K562 (cell line): ENCODE data around the gene NOL4L. TPM values are rescaled to one million over a fixed set of nuclear protein-coding genes. Genes with fewer than 3 reads are reported as not detected.

Experiments
- ATAC-seq: fragments of 200-7000 bp; cut with Tn5 transposase; 3 replicates; pipeline ENCODE4 v1.9.1; 2020; ENCODE audit warnings: moderate library complexity
- BruUV-seq: library from RNA; stranded (reverse); fragments of 400-500 nt; replicated peaks from 2 replicates; lab custom pipeline; 2021; lab: Mats Ljungman, UMichigan
- CTCF ChIA-PET: fragments of 300-600 bp; formaldehyde crosslinking; extraction: SDS; loops from one replicate; lab custom pipeline; 2021; ENCODE audit warnings: low intra/inter-chr PET ratio; lab: Yijun Ruan, JAX
- POLR2A ChIA-PET: fragments of 300-600, 350-650 bp; sonication (Branson Sonifier 250); formaldehyde crosslinking; extraction: SDS; loops from one replicate; lab custom pipeline; 2021; ENCODE audit warnings: antibody characterized with exemption, inconsistent platforms; lab: Yijun Ruan, JAX
- DNase-seq, 4 experiments: peaks; one replicate each; pipeline versions ENCODE4 v3.0.0 to v3.0.0-alpha.2; 2011 to 2018; ENCODE audit warnings: low spot score in 3 of 4, mixed read lengths in 3 of 4; ENCODE audit errors: extremely low read depth in 1 of 4
- FAIRE-seq: peaks from 2 replicates; lab custom pipeline; 2011; peaks lifted over from hg19 to GRCh38; lab: Jason Lieb, UNC
- H2AFZ ChIP-seq: 2 replicates; pipeline ENCODE4 v1.6.0; 2011; ENCODE audit warnings: low read depth, low read length, control low read depth, inconsistent platforms
- H3K27ac ChIP-seq: fragments of 200-600 bp; 3 replicates; pipeline ENCODE4 v1.8.0; 2011; ENCODE audit warnings: low read depth, mild to moderate bottlenecking, control low read depth, inconsistent platforms, low read length, moderate library complexity, mixed read lengths; ENCODE audit errors: extremely low read depth
- H3K27me3 ChIP-seq, 2 experiments: fragments of 300-600 bp in 1 of 2; 2 replicates in 1 of 2; 3 replicates in 1 of 2; pipeline versions ENCODE4 v1.6.0 to v1.8.0; 2011; ENCODE audit warnings: inconsistent platforms in 2 of 2, low read length in 2 of 2, mild to moderate bottlenecking in 1 of 2, mixed read lengths in 1 of 2, moderate library complexity in 1 of 2; ENCODE audit not compliant: control insufficient read depth in 2 of 2, insufficient read depth in 2 of 2
- H3K36me3 ChIP-seq: fragments of 300-600 bp; 3 replicates; pipeline ENCODE4 v1.8.0; 2011; ENCODE audit warnings: mild to moderate bottlenecking, low read length, inconsistent platforms; ENCODE audit not compliant: control insufficient read depth, insufficient read depth
- H3K4me1 ChIP-seq, 2 experiments: fragments of 200-600 bp in 1 of 2; replicated peaks in 1 of 2; 2 replicates in 1 of 2; 3 replicates in 1 of 2; pipeline versions ENCODE4 v1.5.1 to v1.8.0; 2011; ENCODE audit warnings: inconsistent platforms in 2 of 2, low read length in 2 of 2, mild to moderate bottlenecking in 1 of 2, mixed read lengths in 1 of 2, moderate library complexity in 1 of 2; ENCODE audit not compliant: control insufficient read depth in 2 of 2, insufficient read depth in 2 of 2
- H3K4me2 ChIP-seq: 2 replicates; pipeline ENCODE4 v1.6.1; 2011; ENCODE audit warnings: low read length, control low read depth, inconsistent platforms, mixed read lengths; ENCODE audit not compliant: insufficient read depth
- H3K4me3 ChIP-seq: fragments of 200-600 bp; sonication (generic), shearing (Covaris generic); 2 replicates; pipeline ENCODE4 v1.5.1; 2016; ENCODE audit warnings: control low read depth, inconsistent platforms
- H3K79me2 ChIP-seq: fragments of 200-600 bp; 3 replicates; pipeline ENCODE4 v1.8.0; 2011; ENCODE audit warnings: low read length, inconsistent platforms; ENCODE audit not compliant: control insufficient read depth, insufficient read depth
- H3K9ac ChIP-seq, 2 experiments: 2 replicates each; pipeline versions ENCODE4 v1.6.0 to v1.6.1; 2011; ENCODE audit warnings: low read depth in 2 of 2, low read length in 2 of 2, control low read depth in 1 of 2, inconsistent platforms in 1 of 2, mild to moderate bottlenecking in 1 of 2, mixed read lengths in 1 of 2; ENCODE audit not compliant: insufficient read depth in 1 of 2
- H3K9me1 ChIP-seq: one replicate; pipeline ENCODE4 v1.6.0; 2011; ENCODE audit warnings: inconsistent platforms, mild to moderate bottlenecking, low read length, moderate library complexity; ENCODE audit not compliant: control insufficient read depth, insufficient read depth
- H3K9me3 ChIP-seq: replicated peaks from 2 replicates; pipeline ENCODE4 v1.5.1; 2011; ENCODE audit warnings: low read depth, low read length, inconsistent platforms; ENCODE audit not compliant: control insufficient read depth, insufficient read depth
- H4K20me1 ChIP-seq: replicated peaks from 2 replicates; pipeline ENCODE4 v1.6.1; 2011; ENCODE audit warnings: low read length, inconsistent platforms, mixed read lengths; ENCODE audit not compliant: control insufficient read depth, insufficient read depth
- BCOR ChIP-seq: fragments of 450-650 bp; IDR thresholded peaks from 2 replicates; pipeline ENCODE4 v1.6.1; 2016
- DMBX1 ChIP-seq: fragments of 250-450 bp; sonication (Bioruptor Pico); IDR thresholded peaks from 2 replicates; pipeline ENCODE4 v1.8.0; 2022; ENCODE audit warnings: inconsistent platforms, mild to moderate bottlenecking, moderate library complexity, borderline replicate concordance
- ESRRB ChIP-seq: fragments of 250-450 bp; sonication (Bioruptor Pico); IDR thresholded peaks from 2 replicates; pipeline ENCODE4 v1.5.0; 2020; ENCODE audit warnings: mild to moderate bottlenecking, moderate library complexity, borderline replicate concordance
- KAT8 ChIP-seq: fragments of 450-650 bp; IDR thresholded peaks from 2 replicates; pipeline ENCODE4 v1.6.1; 2016; ENCODE audit warnings: low read depth, mild to moderate bottlenecking
- POLR2G ChIP-seq: fragments of 200-400 bp; formaldehyde crosslinking; IDR thresholded peaks from 2 replicates; pipeline ENCODE4 v1.6.1; 2017; ENCODE audit warnings: low read depth, mild to moderate bottlenecking, antibody characterized with exemption, low read length, moderate library complexity
- RAD51 ChIP-seq: fragments of 450-650 bp; IDR thresholded peaks from 2 replicates; pipeline ENCODE4 v1.7.1; 2016; ENCODE audit warnings: low read depth, mild to moderate bottlenecking, borderline replicate concordance
- STAT5A ChIP-seq: IDR thresholded peaks from 2 replicates; pipeline ENCODE4 v1.6.1; 2012; ENCODE audit warnings: low read length, inconsistent platforms, borderline replicate concordance
- THRAP3 ChIP-seq: fragments of 450-650 bp; IDR thresholded peaks from 2 replicates; pipeline ENCODE4 v1.6.1; 2016; ENCODE audit warnings: mild to moderate bottlenecking, inconsistent platforms, borderline replicate concordance
- ZBTB8A ChIP-seq: fragments of 450-650 bp; IDR thresholded peaks from 2 replicates; pipeline ENCODE4 v1.6.1; 2018; ENCODE audit warnings: mild to moderate bottlenecking, moderate library complexity; ENCODE audit not compliant: partially characterized antibody
- ZNF175 ChIP-seq: fragments of 200-800 bp; sonication (Bioruptor generic); IDR thresholded peaks from 2 replicates; pipeline ENCODE4 v1.6.1; 2016; ENCODE audit warnings: low read depth, mild to moderate bottlenecking, missing genetic modification characterization, missing compliant biosample characterization
- ZNF507 ChIP-seq: conservative IDR thresholded peaks from 2 replicates; pipeline ENCODE4 v1.6.1; 2017; ENCODE audit warnings: missing genetic modification characterization, missing compliant biosample characterization
- ZNF668 ChIP-seq: fragments of 250-450 bp; sonication (Bioruptor Pico); IDR thresholded peaks from 2 replicates; pipeline ENCODE4 v1.8.0; 2022; ENCODE audit warnings: mild to moderate bottlenecking, inconsistent platforms
- ZZZ3 ChIP-seq: fragments of 450-650 bp; IDR thresholded peaks from 2 replicates; pipeline ENCODE4 v1.6.1; 2016; ENCODE audit warnings: antibody characterized with exemption, mild to moderate bottlenecking, moderate library complexity
- WGBS: fragments of 100-300 bp; shearing (Covaris generic); methylation state at CpG from one replicate; pipeline ENCODE4 v1.1.6; 2016; ENCODE audit warnings: low coverage, mixed read lengths; ENCODE audit not compliant: insufficient coverage; ENCODE audit errors: missing lambda C conversion rate; 5-methylcytosine and 5-hydroxymethylcytosine counted together
- in situ Hi-C: fragments of 300-500 bp; cut with MboI; formaldehyde crosslinking; loops from 4 replicates; pipeline ENCODE4 v1.15.0; 2018; ENCODE audit warnings: inconsistent platforms, mixed read lengths
- intact Hi-C: fragments of 100-400 bp; cut with micrococcal nuclease; formaldehyde crosslinking; loops from 2 replicates; pipeline ENCODE4 v1.14.2; 2022
- polyA plus RNA-seq, 8 experiments: library from polyadenylated mRNA; depleted of rRNA in 4 of 8; stranded (reverse) in 5 of 8; unstranded in 3 of 8; fragments of >200 nt; fragmentation: Nextera tagmentation in 2 of 8; fragmentation: Illumina TruSeq in 1 of 8; extraction: Ambion mirVana in 2 of 8; extraction: Trizol in 1 of 8; gene quantifications; 2 replicates each; pipeline versions ENCODE4 v1.2.1 to v1.2.3, GENCODE V29; 2011 to 2014; ENCODE audit warnings: inconsistent platforms in 1 of 8, missing spikeins in 1 of 8
- total RNA-seq, 7 experiments: library from RNA; depleted of rRNA in 6 of 7; stranded (reverse); fragments of >200 nt in 6 of 7; fragmentation: Illumina TruSeq in 2 of 7; extraction: Trizol in 2 of 7; gene quantifications; 2 replicates each; pipeline versions ENCODE4 v1.2.1 to v1.2.3, GENCODE V29; 2011 to 2021; ENCODE audit warnings: low replicate concordance in 1 of 7
- TF ChIP-seq, protein P1 (sequence below): sonication (generic); formaldehyde crosslinking; IDR thresholded peaks from 2 replicates; pipeline ENCODE4 v1.8.1; 2023; ENCODE audit warnings: mild to moderate bottlenecking, missing genetic modification reagents, moderate library complexity
- TF ChIP-seq, protein P2 (sequence below): fragments of 250-450 bp; sonication (Bioruptor Pico); IDR thresholded peaks from 2 replicates; pipeline ENCODE4 v1.4.0; 2020; ENCODE audit warnings: mild to moderate bottlenecking, moderate library complexity
- TF ChIP-seq, protein P3 (sequence below): IDR thresholded peaks from 2 replicates; pipeline ENCODE4 v1.6.1; 2016; ENCODE audit warnings: missing genetic modification characterization, missing compliant biosample characterization

The NOL4L gene
- total and polyA plus RNA-seq, 9 of the 15 experiments (the other 6 are each of a cell fraction or from before 2014, with no cell fraction given) = 5.1 to 36.2 (median 13.6) TPM

DNA sequence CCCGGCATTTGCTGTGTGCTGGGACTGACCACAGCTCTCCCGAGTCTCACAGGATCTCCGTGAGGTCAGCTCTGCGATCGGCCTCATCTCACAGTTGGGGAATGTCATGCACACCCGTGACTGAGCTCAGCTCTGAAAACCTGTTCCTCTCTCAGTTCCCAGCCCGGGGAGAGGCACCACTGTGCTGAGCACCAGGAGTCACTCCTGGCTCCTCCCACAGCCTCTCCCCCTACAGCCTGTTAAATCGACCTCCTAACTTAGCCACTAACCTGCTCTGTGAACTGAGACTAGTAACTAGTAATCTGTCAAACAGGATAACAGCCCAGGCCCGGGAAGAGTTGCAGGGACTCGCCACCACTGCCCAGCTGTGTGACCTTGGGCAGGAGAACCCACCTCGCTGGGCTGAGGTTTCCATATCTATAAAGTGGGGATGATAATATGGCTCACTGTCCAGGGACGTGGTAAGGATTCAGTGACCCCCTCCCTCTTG lies 20.1 kb upstream of the NOL4L start:
- POLR2A ChIA-PET = interaction anchor here (0.6 to 1.9 kb wide), 8 partner anchors 8 to 1362 kb away, joined by 3 to 11 read pairs (median 3); no protein-coding TSS in a partner anchor
- intact Hi-C loops = no loop called here
- no peak overlapping the region for H3K27ac ChIP-seq
- peak overlapping the region in 1 of 2 experiments; percentile 72; a peak in 2 of 4 replicates for H3K9ac ChIP-seq
- peaks cover 19% of the 10 kb centered on the region; the same call in 1 of the 2 replicates for H4K20me1 ChIP-seq
- no peaks in the 10 kb centered on the region for H3K27me3 ChIP-seq
- no peak for FAIRE-seq
- in situ Hi-C loops = no loop called here
- BruUV-seq = no TSS peak
- H3K4me3 ChIP-seq = no peak overlapping the region
- H3K4me2 ChIP-seq = no peak overlapping the region
- 46% methylated on average over 12 of the region's 12 CpGs for WGBS
- no peaks in the 10 kb centered on the region for H3K9me3 ChIP-seq
- H2AFZ ChIP-seq = no peak overlapping the region
- DNase-seq = peak in 2 of 4 experiments; percentile 5 to 32
- H3K9me1 ChIP-seq = peaks cover 2% of the 10 kb centered on the region
- peaks cover 12% of the 10 kb centered on the region for H3K79me2 ChIP-seq
- CTCF ChIA-PET = no interaction called here
- H3K4me1 ChIP-seq = peaks cover 17 to 52% of the 10 kb centered on the region in 2 experiments; a peak in 4 of 5 replicates
- peaks cover 16% of the 10 kb centered on the region; the same call in 2 of the 3 replicates for H3K36me3 ChIP-seq
- ATAC-seq = peak; percentile 60
- TF ChIP-seq POLR2G = 0 out of 2 replicates have a peak, but pooled peaks have one; percentile 18
- TF ChIP-seq BCOR = peak; percentile 64; the same call in 1 of the 2 replicates
- TF ChIP-seq ZNF668 (CRISPR knock-in tag) = no peak
- TF ChIP-seq KAT8 = no peak
- TF ChIP-seq, protein P1, sequence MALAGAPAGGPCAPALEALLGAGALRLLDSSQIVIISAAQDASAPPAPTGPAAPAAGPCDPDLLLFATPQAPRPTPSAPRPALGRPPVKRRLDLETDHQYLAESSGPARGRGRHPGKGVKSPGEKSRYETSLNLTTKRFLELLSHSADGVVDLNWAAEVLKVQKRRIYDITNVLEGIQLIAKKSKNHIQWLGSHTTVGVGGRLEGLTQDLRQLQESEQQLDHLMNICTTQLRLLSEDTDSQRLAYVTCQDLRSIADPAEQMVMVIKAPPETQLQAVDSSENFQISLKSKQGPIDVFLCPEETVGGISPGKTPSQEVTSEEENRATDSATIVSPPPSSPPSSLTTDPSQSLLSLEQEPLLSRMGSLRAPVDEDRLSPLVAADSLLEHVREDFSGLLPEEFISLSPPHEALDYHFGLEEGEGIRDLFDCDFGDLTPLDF (CRISPR knock-in tag) = no peak
- TF ChIP-seq ZNF507 (tag) = no peak
- TF ChIP-seq ZZZ3 = no peak
- no peak for TF ChIP-seq THRAP3
- TF ChIP-seq, protein P2, sequence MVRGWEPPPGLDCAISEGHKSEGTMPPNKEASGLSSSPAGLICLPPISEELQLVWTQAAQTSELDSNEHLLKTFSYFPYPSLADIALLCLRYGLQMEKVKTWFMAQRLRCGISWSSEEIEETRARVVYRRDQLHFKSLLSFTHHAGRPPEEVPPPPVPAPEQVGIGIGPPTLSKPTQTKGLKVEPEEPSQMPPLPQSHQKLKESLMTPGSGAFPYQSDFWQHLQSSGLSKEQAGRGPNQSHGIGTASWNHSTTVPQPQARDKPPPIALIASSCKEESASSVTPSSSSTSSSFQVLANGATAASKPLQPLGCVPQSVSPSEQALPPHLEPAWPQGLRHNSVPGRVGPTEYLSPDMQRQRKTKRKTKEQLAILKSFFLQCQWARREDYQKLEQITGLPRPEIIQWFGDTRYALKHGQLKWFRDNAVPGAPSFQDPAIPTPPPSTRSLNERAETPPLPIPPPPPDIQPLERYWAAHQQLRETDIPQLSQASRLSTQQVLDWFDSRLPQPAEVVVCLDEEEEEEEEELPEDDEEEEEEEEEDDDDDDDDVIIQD (CRISPR knock-in tag) = no peak
- TF ChIP-seq ZBTB8A = no peak
- TF ChIP-seq, protein P3, sequence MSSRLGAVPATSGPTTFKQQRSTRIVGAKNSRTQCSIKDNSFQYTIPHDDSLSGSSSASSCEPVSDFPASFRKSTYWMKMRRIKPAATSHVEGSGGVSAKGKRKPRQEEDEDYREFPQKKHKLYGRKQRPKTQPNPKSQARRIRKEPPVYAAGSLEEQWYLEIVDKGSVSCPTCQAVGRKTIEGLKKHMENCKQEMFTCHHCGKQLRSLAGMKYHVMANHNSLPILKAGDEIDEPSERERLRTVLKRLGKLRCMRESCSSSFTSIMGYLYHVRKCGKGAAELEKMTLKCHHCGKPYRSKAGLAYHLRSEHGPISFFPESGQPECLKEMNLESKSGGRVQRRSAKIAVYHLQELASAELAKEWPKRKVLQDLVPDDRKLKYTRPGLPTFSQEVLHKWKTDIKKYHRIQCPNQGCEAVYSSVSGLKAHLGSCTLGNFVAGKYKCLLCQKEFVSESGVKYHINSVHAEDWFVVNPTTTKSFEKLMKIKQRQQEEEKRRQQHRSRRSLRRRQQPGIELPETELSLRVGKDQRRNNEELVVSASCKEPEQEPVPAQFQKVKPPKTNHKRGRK (tag) = no peak
- no peak for TF ChIP-seq STAT5A
- no peak for TF ChIP-seq RAD51
- TF ChIP-seq ZNF175 (CRISPR knock-in tag) = no peak
- no peak for TF ChIP-seq ESRRB (CRISPR knock-in tag)
- TF ChIP-seq DMBX1 (CRISPR knock-in tag) = no peak
